PC-3 (cell line): Measurements from ENCODE around the gene CYB561D1. TPM values are rescaled to one million over a fixed set of nuclear protein-coding genes. Genes with fewer than 3 reads are reported as not detected.

ENCODE experiments used
- ATAC-seq: fragments of 200-7000 bp; cut with Tn5 transposase; 2 replicates; pipeline ENCODE4 v1.9.1; 2020; ENCODE audit warnings: mild to moderate bottlenecking, moderate library complexity
- BruUV-seq: library from RNA; stranded (reverse); fragments of 400-500 nt; replicated peaks from 2 replicates; lab custom pipeline; 2021; lab: Mats Ljungman, UMichigan
- CTCF ChIA-PET: fragments of 300-600 bp; sonication (Branson Sonifier 250); formaldehyde crosslinking; loops from one replicate; lab custom pipeline; 2022; ENCODE audit warnings: antibody characterized with exemption; lab: Charles Lee
- POLR2A ChIA-PET: fragments of 300-600 bp; sonication (Branson Sonifier 250); formaldehyde crosslinking; loops from one replicate; lab custom pipeline; 2022; ENCODE audit warnings: antibody characterized with exemption; ENCODE audit not compliant: unreplicated experiment; lab: Charles Lee
- DNase-seq: peaks from one replicate; pipeline ENCODE4 v3.0.0-alpha.2; 2015
- H2AFZ ChIP-seq: fragments of 300-600 bp; sonication (generic); 2 replicates; pipeline ENCODE4 v1.6.0; 2016; ENCODE audit warnings: antibody characterized with exemption, low read length
- H3F3A ChIP-seq: fragments of 300-600 bp; sonication (generic); one replicate; pipeline ENCODE4 v1.6.0; 2017; ENCODE audit warnings: antibody characterized with exemption, low read length, control low read depth, mild to moderate bottlenecking; ENCODE audit not compliant: unreplicated experiment
- H3K27ac ChIP-seq: fragments of 300-600 bp; sonication (generic); 2 replicates; pipeline ENCODE4 v1.5.1; 2016; ENCODE audit warnings: mild to moderate bottlenecking, low read length
- H3K27me3 ChIP-seq: fragments of 300-600 bp; sonication (generic); 2 replicates; pipeline ENCODE4 v1.6.1; 2016; ENCODE audit warnings: low read length, mixed read lengths
- H3K36me3 ChIP-seq: fragments of 300-600 bp; sonication (generic); 2 replicates; pipeline ENCODE4 v1.6.1; 2016; ENCODE audit warnings: low read depth, mixed run types, low read length, mixed read lengths
- H3K4me1 ChIP-seq: fragments of 300-600 bp; sonication (generic); 2 replicates; pipeline ENCODE4 v1.5.1; 2016; ENCODE audit warnings: low read length; ENCODE audit not compliant: insufficient read depth
- H3K4me2 ChIP-seq: fragments of 300-600 bp; sonication (generic); 2 replicates; pipeline ENCODE4 v1.6.0; 2016; ENCODE audit warnings: low read length
- H3K4me3 ChIP-seq: fragments of 300-600 bp; sonication (generic); 2 replicates; pipeline ENCODE4 v1.5.1; 2016; ENCODE audit warnings: mild to moderate bottlenecking, low read length, mixed read lengths
- H3K79me2 ChIP-seq: fragments of 300-600 bp; sonication (generic); 2 replicates; pipeline ENCODE4 v1.6.1; 2017; ENCODE audit warnings: low read length, mixed read lengths
- H3K9ac ChIP-seq: fragments of 300-600 bp; sonication (generic); 2 replicates; pipeline ENCODE4 v1.6.0; 2016; ENCODE audit warnings: mild to moderate bottlenecking, low read length
- H3K9me2 ChIP-seq: fragments of 300-600 bp; sonication (generic); replicated peaks from 2 replicates; pipeline ENCODE4 v1.6.1; 2016; ENCODE audit warnings: mixed run types, low read length, mixed read lengths
- H3K9me3 ChIP-seq: fragments of 300-600 bp; sonication (generic); 2 replicates; pipeline ENCODE4 v1.6.1; 2016; ENCODE audit warnings: low read length, mixed read lengths
- H4K20me1 ChIP-seq: fragments of 300-600 bp; sonication (generic); 2 replicates; pipeline ENCODE4 v1.6.1; 2016; ENCODE audit warnings: low read length, mixed read lengths
- CTCF ChIP-seq: fragments of 300-600 bp; sonication (generic); conservative IDR thresholded peaks from 2 replicates; pipeline ENCODE4 v1.5.1; 2017; ENCODE audit warnings: antibody characterized with exemption, low read depth, mild to moderate bottlenecking, low read length
- EZH2 ChIP-seq: fragments of 300-600 bp; sonication (generic); IDR thresholded peaks from one replicate; pipeline ENCODE4 v1.6.1; 2017; ENCODE audit warnings: antibody characterized with exemption, mild to moderate bottlenecking, low read length; ENCODE audit not compliant: unreplicated experiment
- EZH2phosphoT487 ChIP-seq: fragments of 300-600 bp; sonication (generic); IDR thresholded peaks from 2 replicates; pipeline ENCODE4 v1.6.1; 2018; ENCODE audit warnings: mild to moderate bottlenecking, antibody characterized with exemption, low read length, borderline replicate concordance
- intact Hi-C: fragments of 100-400 bp; cut with micrococcal nuclease; formaldehyde crosslinking; loops from 2 replicates; pipeline ENCODE4 v1.9.0; 2023
- total RNA-seq: library from RNA; depleted of rRNA; stranded (reverse); fragments of >200 nt; gene quantifications from 2 replicates; pipeline ENCODE4 v1.2.3, GENCODE V29; 2014

The CYB561D1 gene
- total RNA-seq, 1 experiment from 2014 or later, result 2.7 TPM

DNA sequence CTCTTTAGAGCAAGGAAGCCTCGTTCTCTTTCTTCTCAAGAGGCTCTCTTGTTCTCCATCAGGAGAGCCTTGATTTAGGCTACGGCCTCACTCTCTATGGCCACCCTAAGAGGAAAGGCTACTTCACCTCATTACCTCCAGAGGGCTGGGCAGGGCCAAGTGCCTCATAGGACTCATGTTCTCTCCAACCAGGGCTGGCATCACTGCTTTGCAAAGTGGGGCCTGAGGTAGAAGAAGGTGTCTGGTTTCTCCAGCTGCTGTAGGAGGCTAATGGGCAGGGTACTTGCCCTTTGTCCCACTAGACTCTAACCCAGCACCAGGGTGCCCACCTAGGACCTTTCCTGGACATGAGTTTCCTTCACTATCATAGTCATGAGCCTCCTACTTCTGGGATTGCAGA is 12.2 kb upstream of the CYB561D1 start:
- no peaks in the 10 kb centered on the region for H3K9me3 ChIP-seq
- DNase-seq, result no peak
- no peak for TF ChIP-seq EZH2
- TF ChIP-seq CTCF, result no peak
- no peak for TF ChIP-seq EZH2phosphoT487
- no peaks in the 10 kb centered on the region for H4K20me1 ChIP-seq
- H3K4me1 ChIP-seq, result peaks cover 17% of the 10 kb centered on the region
- H2AFZ ChIP-seq, result no peak overlapping the region
- no peaks in the 10 kb centered on the region for H3F3A ChIP-seq
- H3K4me2 ChIP-seq, result no peak overlapping the region
- CTCF ChIA-PET, result no interaction called here
- H3K9me2 ChIP-seq, result no peaks in the 10 kb centered on the region
- POLR2A ChIA-PET, result no interaction called here
- no peaks in the 10 kb centered on the region for H3K36me3 ChIP-seq
- H3K27ac ChIP-seq, result no peak overlapping the region
- peaks cover 16% of the 10 kb centered on the region for H3K27me3 ChIP-seq
- intact Hi-C loops, result loop anchor here (5.0 kb wide), 1 partner anchor 54 kb away; the partner anchor contains the start of gene PSMA5
- BruUV-seq, result no TSS peak
- no peak overlapping the region for H3K9ac ChIP-seq
- H3K79me2 ChIP-seq, result peaks cover 12% of the 10 kb centered on the region; the same call in 1 of the 2 replicates
- no peak for ATAC-seq
- H3K4me3 ChIP-seq, result no peak overlapping the region

DNA sequence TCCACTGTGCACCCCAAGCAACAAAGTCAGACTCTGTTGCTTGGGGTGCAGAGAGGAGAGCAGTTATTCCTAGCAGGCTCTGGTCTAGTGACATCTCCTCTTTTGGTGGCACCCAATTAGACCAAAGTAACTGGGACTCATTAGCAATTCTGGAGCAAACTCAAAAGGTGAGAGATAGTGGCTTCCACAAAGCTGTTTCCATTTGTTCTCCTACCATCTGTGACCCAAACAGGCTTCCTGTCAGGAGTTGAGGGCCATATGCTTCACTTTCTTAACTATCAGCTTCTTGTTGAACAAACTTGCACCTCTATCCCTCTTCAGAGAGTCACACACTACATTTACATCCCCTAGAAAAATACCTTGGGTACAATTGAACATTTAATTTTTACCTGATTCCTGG is 11.7 kb upstream of the CYB561D1 start:
- Histone ChIP-seq H3K9ac (no peak overlapping the region), H2AFZ (no peak overlapping the region), H3K9me3 (no peaks in the 10 kb centered on the region), H3K27ac (no peak overlapping the region), H3K27me3 (peaks cover 12% of the 10 kb centered on the region), H3K4me1 (peaks cover 17% of the 10 kb centered on the region), H4K20me1 (no peaks in the 10 kb centered on the region), H3F3A (no peaks in the 10 kb centered on the region), H3K9me2 (no peaks in the 10 kb centered on the region), H3K4me3 (no peak overlapping the region), H3K4me2 (no peak overlapping the region), H3K36me3 (no peaks in the 10 kb centered on the region), H3K79me2 (peaks cover 12% of the 10 kb centered on the region; the same call in 1 of the 2 replicates)
- no peak for TF ChIP-seq EZH2
- POLR2A ChIA-PET, result no interaction called here
- ATAC-seq (no peak), DNase-seq (no peak)
- intact Hi-C loops, result loop anchor here (5.0 kb wide), 1 partner anchor 55 kb away; the partner anchor contains the start of gene PSMA5
- no TSS peak for BruUV-seq
- CTCF ChIA-PET, result no interaction called here

- intact Hi-C loops, result loop anchor here (5.0 kb wide), 1 partner anchor 56 kb away; the partner anchor contains the start of gene PSMA5
- Histone ChIP-seq H3F3A (no peaks in the 10 kb centered on the region), H2AFZ (peak overlapping the region; percentile 98), H3K79me2 (peaks cover 12% of the 10 kb centered on the region; the same call in 1 of the 2 replicates), H3K36me3 (no peaks in the 10 kb centered on the region), H3K9ac (no peak overlapping the region), H3K4me1 (peaks cover 17% of the 10 kb centered on the region), H3K9me3 (no peaks in the 10 kb centered on the region), H3K4me3 (peak overlapping the region; percentile 76), H3K27ac (no peak overlapping the region), H3K4me2 (peak overlapping the region; percentile 98), H4K20me1 (no peaks in the 10 kb centered on the region), H3K27me3 (peaks cover 12% of the 10 kb centered on the region), H3K9me2 (no peaks in the 10 kb centered on the region)
- ChIA-PET POLR2A (interaction anchor here (0.5 to 0.6 kb wide), 2 partner anchors 21 to 26 kb away, joined by 3 read pairs; partner anchors contain the start of gene AMIGO1), CTCF (interaction anchor here (0.5 to 0.9 kb wide), 3 partner anchors 47 to 257 kb away, joined by 3 to 7 read pairs (median 6); partner anchors contain the start of gene GSTM4)
- BruUV-seq, result no TSS peak
- DNase-seq, result no peak
- peak; percentile 38 for ATAC-seq
- TF ChIP-seq CTCF (no peak), EZH2phosphoT487 (no peak), EZH2 (no peak)
Measured at GRCh38 chr1:109482791-109483671, 10.9 kb upstream of the CYB561D1 start.
